Coronary artery (tissue), 2 donors: ENCODE data around the gene NUTF2.

Experiments used
- DNase-seq: peaks from one replicate; pipeline ENCODE4 v3.0.0-alpha.2; 2017; ENCODE audit warnings: low spot score
- H3K27ac ChIP-seq, 2 donors: fragments of 200-600 bp; sonication (generic); one replicate each; pipeline ENCODE4 v1.5.1; 2016 to 2019
- H3K4me3 ChIP-seq: fragments of 200-600 bp; sonication (generic); 2 replicates; pipeline ENCODE4 v1.5.1; 2016; ENCODE audit warnings: mild to moderate bottlenecking, moderate library complexity
- TF ChIP-seq, protein P1 (sequence below): fragments of 200-600 bp; sonication (generic); IDR thresholded peaks from one replicate; pipeline ENCODE4 v1.5.1; 2019; ENCODE audit warnings: antibody characterized with exemption

NUTF2 gene

DNA sequence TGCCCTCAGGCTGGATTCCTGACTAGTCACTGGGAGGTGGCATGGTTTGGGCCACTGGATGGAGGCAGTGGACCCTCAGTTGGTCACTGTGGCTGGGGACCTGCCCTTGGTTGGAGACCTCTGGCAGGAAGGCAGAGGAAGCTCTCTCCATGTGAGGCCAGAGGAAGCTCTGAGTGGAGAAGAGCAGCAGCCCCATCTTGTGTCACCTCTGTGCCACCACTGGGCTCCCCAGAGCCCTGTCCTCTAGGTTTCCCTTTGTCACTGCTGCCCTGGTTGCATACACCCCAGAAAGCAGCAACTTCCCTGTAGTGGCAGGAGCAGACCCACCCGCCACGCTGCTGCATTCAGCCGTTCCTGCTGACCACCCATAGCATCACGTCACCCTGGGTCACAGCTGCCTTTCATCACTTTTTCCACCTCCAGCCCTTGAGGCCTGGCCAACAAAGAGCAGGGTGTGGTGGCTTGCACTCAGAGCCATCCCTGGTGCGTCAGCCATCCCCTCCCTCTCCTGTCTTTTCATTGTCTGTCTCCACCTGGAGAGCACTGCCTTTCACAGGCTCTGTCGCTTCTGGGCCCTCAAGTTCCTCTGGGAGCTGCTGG, 73.0 kb downstream of the NUTF2 start:
- Histone ChIP-seq H3K4me3 (no peak overlapping the region), H3K27ac (no peak overlapping the region)
- DNase-seq: no peak
- TF ChIP-seq, protein P1, sequence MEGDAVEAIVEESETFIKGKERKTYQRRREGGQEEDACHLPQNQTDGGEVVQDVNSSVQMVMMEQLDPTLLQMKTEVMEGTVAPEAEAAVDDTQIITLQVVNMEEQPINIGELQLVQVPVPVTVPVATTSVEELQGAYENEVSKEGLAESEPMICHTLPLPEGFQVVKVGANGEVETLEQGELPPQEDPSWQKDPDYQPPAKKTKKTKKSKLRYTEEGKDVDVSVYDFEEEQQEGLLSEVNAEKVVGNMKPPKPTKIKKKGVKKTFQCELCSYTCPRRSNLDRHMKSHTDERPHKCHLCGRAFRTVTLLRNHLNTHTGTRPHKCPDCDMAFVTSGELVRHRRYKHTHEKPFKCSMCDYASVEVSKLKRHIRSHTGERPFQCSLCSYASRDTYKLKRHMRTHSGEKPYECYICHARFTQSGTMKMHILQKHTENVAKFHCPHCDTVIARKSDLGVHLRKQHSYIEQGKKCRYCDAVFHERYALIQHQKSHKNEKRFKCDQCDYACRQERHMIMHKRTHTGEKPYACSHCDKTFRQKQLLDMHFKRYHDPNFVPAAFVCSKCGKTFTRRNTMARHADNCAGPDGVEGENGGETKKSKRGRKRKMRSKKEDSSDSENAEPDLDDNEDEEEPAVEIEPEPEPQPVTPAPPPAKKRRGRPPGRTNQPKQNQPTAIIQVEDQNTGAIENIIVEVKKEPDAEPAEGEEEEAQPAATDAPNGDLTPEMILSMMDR: no peak
